NOMO-1 treated with dmso at 0.1 percent for 144 hours (cell line): ENCODE measurements around the gene ACSS3.
"Not testable (repeated sequence)": the region's sequence is repeated elsewhere in the genome, so short reads cannot be mapped to it uniquely, and the experiment has no call there.

Experiments
- DNase-seq: peaks from one replicate; lab custom pipeline; 2025; ENCODE audit not compliant: unreplicated experiment; lab: John Stamatoyannopoulos, UW

Gene ACSS3

DNA sequence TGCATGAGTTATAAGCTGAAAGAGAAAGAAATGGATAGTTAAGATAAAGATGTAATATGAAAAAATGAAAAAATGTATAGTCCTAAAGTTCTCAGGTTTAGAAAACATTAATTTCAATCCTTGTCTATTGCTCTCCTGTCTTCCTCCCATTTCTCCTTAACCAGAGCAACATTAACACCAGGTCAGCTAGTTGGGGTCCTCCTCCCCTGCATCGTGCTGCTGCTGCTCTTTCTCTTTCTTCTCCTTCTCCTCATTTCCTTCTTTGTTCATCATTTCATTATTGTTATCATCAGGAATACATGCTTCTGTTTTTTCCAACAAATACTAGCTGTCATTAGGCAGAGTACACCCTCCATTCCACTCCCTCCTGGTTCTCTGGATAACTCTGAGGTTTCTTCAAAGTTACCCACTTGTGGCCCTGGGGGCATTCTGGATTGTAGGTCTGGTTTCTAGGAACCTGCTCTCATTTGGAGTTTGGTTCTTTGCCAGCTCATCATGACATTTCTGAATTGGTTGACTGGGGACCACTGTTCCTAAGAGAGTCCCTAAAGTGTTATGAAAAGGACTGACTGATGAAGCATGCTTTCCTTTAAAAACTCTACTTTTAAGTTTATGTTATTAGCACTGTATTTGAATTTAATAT lies 17.0 kb downstream of the ACSS3 start:
- no peak for DNase-seq

DNA sequence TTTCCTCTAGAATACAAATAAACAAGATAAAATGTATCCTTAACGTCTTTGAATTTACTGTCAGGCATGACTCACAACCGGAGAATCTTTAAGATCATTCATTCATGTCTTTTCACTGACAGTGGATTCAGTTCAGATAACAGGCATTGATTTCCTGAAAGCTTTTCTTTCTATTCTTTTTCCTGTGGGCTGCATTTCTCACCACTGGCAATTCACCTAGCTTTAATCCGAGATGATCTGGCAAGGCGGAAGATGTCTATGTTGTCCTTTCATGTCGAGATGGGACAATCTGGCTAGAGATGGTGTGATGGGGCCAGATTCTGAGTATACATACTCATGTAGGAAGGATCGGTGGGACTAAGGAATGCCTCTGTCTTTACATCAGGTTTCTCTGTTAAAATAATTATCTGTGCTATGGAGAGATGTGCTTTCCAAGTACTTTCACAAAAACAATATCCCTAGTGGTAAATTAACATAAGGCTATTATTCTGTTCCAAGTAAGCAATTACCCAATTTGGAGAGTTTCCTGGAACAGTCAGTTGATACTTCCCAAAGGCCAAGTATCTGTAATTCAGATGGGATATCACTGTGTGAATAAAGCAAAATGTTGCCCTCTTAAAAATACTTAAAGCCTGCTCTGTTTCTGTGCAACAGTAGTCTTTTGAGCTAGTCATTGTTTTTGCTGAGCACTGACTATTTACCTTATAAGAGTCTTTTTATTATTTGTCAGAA lies 17.8 kb downstream of the ACSS3 start:
- no peak for DNase-seq

DNA sequence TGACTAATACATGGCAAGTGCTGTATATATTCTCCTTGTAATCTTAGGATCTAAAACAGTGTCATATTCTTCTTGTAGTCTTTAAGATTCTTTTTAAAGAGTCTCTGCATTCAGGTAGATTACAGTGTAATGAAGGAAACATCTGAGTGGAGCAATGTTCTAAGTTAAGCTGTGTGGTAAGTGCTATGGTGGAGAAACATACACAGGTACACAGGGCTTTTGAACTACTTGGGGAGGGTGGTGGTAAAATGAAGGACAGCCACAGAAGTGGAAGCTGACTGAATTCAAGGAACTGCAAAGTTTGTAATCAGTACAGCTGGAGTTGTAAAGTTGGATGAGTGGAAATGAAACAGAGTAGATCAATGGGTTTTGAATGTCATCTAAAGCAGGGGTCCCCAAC lies 27.8 kb downstream of the ACSS3 start:
- DNase-seq: no peak

DNA sequence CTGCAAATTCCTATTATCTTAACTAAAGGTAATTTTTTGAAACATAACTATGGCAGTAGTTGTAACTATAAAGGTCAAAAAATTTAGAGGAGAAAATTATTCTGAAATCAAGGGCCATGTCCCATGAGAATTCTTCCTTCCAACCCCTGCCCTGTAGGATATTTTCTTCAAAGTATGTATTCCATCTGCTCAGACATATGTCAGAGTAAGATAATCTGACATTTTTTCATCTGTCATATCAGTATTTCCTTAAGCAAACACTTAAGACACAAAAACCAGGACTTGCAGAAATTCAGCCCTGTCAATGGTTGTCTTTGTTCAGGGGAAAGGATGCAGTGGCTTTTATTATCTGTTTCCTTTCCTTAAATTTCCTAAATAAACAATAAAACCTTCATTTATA lies 36.3 kb downstream of the ACSS3 start:
- DNase-seq: no peak

DNA sequence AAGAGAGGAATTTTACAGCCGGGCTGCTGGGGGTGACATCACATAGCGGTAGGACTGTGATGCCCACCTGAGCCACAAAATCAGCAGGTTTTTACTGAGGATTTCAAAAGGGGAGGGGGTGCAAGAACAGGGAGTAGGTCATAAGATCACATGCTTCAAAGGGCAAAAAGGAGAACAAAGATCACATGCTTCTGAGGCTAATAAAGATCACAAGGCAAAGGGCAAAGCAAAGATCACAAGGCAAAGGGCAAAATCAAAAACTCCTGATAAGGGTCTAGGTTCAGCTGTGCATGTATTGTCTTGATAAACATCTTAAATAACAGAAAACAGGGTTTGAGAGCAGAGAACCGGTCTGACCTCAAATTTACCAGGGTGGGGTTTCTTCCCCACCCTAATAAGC lies 41.2 kb downstream of the ACSS3 start:
- DNase-seq: not testable (repeated sequence)

DNA sequence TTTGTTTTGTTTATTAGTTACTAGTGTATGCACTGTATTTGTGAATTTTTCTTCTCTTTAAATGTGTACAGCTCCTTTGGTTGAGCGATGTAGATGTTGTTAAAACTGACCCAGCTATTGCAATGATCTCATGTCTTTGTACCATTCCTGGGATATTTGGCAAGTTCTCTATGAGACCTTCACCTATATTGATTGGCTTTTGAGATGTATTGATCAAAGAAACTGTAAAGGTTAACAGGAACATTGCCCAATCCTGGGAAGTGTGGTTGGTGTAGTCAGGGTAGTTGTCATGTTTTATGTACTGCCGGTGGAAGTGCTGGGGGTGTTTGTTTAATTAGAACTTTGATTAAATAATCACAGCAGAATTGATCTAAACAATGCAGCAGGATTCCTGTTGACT lies 43.1 kb downstream of the ACSS3 start:
- DNase-seq: no peak

DNA sequence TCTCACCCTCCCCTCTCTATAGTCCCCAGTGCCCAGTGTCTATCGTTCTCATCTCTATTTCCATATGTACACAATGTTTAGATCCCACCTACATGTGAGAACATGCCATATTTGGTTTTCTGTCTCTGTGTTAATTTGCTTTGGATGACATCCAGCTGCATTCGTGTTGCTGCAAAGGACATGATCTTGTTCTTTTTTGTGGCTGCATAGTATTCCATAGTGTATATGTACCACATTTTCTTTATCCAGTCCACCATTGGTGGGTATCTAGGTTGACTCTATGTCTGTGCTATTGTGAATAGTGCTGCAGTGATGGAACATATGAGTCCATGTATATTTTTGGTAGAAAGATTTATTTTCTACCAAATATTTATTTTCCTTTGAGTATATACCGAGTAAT lies 45.7 kb downstream of the ACSS3 start:
- no peak for DNase-seq

DNA sequence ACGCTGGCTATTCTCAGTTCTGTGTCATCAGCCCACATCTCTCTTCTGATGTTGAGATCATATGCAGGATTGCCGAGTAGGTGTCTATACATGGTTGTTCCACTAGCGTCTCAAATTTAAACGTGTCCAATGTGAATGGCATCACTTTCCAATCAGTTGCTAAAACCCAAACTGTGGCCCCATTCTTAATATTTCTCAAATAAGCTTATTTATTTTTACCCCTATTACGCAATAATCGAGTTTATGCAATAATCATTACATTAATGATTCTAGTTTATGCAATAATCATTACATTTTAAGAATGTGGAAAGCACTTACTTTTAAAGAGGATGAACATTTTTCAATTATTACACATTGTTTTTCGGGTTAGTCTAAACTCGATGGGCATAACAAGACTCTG lies 47.8 kb downstream of the ACSS3 start:
- DNase-seq: no peak

DNA sequence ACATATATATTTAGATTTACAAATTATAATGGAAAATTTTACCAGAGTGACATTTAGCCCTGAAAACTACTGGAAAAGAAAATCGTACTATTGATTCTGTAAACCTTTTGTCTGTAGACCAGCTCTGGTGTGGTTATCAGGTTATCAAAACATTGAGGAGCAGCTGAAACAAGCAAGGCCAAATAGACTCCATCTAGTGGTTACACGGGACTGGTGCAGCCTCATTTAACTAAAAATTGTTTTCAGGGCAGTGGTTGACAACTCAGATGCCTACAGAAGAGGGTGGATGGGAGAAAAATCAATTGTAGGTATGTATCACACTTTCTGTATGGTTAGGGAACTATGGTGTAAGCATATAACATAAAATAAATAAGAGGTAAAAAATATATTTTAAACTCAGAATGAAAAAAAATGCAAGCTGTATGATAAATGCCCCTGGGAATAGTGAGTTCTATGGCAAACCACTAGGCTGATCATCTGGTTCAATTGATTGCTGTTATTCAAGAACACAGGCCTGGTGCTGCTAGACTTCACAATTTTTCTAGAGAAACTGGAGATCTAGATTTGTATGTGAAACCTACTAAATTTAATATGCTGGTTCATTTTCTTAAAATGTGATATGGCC lies 51.2 kb downstream of the ACSS3 start:
- no peak for DNase-seq

DNA sequence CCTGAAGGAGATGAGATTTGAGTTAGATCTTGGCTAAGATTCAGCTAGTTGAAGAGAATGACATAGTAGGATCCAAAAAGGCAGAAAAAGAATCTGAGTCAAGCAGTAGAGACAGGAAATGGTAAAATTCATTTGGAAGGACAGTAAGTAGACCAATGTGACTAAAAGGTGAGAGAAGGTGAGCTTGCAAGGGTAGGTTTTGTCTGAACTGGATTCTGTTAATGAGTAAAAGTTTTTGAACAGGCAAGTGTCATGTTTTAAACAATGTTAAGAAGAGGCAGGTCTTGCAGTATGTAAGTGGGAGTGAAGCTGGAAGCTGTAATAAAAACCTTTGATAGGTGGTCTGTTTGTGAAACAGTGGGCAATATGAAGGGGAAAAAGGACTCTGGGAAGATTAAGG lies 58.6 kb downstream of the ACSS3 start:
- no peak for DNase-seq

DNA sequence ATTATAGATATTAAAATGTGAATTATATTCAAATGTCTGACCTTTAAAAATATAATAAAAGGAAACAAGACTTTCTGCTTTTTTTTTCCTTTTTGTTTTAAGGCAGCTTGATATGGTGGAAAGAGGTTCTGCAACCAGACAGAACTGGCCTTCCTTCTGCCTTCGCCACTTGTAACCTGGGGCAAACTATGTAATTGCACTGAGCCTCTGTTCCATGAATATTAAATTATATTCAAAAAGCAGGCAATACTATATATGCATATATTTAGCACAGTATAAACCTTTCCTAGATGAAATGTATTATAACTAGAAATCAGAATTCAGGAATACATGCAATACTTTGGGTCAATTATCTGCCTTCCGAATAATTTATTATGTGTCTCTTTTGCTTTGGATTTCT lies 59.9 kb downstream of the ACSS3 start:
- DNase-seq: no peak

DNA sequence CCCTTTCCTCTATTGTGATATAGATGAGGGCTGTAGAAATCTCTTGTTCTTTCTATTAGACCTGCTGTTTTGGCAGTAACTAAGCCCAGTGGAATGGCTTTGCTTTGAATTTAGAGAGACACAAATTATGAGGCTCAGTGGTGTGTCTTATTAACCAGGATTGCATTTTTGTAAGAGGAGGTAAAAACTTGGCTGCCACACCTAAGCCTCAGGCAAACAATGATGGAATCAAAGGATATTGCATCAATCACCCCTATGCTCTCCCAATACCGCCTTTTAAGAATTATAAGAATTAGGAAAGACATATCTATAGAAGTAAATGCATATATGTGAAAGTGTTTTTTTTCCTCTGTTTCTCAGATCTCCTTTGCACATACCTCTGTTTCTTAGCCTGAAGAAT lies 63.3 kb downstream of the ACSS3 start:
- no peak for DNase-seq

DNA sequence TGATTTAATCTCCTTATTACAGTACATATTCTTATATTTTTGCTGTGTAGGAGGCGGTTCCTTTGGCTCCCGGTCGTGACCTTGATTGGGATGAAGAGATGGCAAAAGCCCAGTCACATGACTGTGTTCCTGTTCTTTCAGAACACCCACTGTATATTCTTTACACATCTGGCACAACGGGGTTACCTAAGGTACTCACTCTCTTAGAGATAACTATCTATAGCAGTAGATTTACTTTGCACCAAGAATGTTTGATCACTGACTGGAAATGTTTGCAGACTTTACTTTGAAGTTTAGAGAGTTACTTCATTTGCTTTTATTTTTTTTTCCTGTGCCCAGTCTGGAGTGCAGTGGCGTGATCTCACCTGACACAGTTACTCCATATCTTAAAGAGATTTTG lies 65.2 kb downstream of the ACSS3 start:
- no peak for DNase-seq

DNA sequence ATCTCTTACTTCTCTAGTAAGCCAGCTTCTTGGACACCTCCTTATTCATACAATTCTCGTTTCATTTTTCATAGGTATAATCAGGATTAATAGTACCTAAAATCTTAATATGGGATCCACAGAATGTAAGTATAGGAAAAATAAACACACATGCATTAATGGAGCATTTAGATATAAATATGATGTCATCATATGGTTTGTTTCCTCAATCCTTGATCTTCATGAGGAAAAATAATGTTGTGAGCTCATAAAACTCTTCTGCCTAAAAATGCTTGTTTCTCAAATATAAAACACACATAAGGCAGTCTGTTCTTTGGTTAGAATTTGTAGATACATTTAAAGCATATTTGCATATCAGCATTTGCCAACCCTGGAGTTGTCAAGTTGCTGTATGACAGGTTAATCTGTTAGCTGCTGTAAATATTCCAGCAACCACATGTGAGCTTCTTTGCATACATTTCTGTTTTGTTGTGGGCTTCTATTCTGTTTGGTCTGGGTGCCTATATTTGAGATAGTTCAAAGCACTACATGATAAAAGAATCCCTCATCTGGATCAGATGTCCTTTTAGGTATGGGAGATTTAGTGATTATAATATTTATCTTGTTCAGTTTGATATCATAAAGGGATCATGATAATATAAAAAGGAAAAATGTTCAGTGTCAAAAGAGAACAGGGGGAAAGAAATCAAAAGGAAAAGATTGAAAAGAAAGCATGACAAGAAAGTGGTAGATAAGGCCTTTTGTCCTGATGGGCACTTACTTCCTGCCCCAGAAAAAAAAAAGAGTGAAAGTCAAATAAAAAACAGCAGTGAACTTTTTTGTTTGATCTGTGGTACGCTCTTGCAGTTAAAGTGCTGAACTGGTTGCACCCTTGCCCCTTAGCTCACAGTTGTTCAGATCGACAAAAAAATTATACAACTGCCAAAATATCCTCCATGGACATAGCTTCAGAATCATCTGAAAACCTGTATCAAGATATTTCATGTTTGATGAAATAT lies 68.6 kb downstream of the ACSS3 start:
- no peak for DNase-seq

DNA sequence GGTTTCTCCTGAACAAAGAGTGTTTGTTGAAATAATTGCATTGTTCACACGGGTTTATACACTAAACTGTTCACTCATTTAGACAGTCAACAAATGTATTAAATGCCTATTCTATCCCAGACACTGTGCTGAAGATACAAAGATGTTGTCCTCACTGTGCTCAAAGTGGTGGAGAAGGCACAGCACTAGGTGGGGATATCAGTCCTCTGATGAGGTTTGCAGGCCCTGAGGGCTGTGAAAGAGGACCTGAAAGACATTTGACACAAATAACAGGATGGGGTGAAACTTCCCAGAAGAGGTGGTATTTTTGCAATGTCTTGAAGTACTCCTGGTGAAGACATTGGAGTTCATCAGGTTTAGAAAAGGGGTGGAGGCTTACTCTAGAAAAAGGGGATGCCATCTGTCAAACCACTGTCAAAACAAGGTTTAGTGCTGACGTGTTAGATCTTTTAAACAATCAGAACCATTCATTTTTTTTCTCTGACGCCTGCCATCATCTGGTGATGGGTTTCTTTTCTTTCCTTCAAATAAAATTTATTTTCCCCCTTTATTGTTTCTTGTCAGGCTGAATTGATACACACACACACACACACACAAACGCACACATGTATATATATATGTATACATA lies 69.5 kb downstream of the ACSS3 start:
- DNase-seq: no peak

DNA sequence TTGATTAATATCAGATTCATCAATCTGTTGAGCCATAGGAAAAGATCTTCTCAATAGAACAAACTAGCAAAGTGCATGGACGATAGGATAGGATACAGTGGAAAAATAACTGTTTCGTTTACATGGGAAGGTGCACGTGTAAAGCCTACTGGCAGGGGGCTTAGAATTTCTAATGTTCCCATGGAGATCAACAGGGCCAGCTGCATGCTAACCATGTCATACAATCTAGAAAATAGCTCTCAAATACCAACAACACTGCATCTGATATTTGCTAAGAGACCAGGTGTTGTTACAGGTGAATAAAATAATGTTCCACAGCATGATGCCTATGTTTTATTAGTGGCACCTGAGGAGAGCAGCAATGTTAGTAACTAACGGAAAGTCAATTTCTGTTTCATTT lies 72.5 kb downstream of the ACSS3 start:
- no peak for DNase-seq

DNA sequence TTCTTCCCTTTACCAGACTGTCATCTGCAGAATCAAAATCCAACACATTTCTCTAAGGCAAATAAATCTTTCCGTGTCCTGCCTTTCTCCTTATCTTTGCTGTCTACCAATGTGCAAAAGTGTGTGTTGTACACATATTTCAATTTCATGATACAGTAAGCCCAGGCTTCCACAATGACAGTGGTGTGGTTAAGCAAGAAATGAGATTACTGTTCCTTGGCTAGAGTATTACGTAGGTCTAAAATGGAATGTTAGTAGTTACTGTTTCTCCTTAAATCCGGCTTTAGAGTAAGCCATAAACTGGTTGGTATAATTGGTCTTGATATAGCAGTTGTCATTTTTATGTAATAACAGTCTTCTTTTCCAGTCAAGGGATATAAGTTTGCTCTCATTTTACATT lies 82.0 kb downstream of the ACSS3 start:
- no peak for DNase-seq

DNA sequence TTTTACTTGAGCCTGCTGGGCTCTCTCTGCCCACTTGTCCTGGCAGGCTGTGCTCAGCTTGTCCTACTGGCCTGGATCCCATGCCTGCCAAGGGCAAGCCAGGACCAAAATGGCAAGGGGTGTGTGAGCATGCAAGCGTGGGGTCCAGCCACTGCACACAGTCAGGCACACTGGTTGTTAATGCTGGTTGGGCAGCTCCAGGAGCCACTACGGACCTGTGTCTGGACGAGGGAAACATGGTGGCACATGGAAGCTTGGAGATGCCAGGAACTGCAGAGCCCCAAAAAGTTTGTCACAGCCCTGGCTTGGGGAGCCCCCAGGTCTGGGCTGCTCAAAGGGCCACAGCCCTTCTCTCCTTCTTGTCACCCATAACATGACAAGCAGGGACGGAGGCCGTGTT lies 83.8 kb downstream of the ACSS3 start:
- DNase-seq: no peak

DNA sequence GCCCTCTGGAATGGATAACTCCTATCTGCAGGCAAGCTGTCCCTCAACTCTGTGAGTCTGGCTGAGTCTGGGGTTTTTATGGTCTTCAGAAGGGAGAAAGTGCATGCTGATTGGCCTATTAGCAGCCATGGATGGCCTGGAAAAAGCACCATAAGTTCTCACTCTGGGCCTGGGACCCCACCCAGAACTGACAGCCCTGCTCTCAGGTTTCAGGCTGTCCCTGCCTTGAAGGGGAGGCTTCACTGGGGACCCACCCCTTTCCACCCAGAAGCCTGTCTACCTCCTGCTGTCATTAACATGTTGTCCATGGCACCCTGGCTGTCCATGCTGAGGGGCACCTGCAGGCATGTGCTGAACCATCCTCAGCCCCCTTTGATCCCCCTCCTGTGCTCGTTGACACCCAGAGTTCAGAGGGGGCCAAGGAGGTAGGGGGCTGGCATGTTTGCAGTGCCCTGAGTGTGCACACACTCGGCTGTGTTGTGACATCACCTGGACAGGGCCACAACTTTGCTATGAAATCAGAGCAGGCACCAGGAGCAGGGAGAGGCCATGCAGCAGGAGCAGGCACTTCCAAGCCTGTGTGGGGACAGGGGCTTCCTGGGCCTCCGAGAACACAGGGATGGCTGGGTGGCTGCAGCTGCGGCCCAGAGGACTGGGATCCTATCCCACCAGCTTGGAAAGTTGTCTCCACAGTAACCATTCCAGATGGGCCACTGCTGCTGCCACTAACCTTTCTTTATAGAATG lies 84.7 kb downstream of the ACSS3 start:
- DNase-seq: no peak

DNA sequence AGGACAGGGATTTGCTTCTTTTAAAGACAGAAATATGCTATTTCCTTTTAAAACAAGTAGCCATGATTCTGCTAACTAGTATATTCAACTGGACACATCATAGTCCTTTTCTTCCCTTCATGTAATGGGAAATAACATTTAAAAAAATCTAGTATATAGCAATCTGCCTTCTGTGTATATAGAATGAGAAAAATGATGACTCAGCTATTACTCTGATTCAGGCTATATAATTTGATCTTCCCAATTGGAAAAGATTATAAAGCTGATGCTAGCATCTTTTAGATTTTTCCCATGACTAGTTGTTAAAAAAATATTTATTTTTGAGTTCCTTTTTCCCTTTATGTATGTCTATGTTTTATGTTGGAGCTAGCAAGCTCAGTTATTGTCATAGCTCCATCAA lies 86.9 kb downstream of the ACSS3 start:
- no peak for DNase-seq
